ENCODE data around the gene COBL.

- no peak for TF ChIP-seq CTCF (IDR thresholded peaks at IDR 0.05)
- TF ChIP-seq POLR2A (IDR thresholded peaks at IDR 0.05), result no peak
- TF ChIP-seq EP300 (IDR thresholded peaks at IDR 0.05), result no peak
Observed at GRCh38 chr7:51290702-51291540, 25.7 kb downstream of the COBL start.

Measured in suprapubic skin (tissue), 3 donors.